ENCODE results near the gene TTC17. TPM values are rescaled to one million over a fixed set of nuclear protein-coding genes. Genes with fewer than 3 reads are reported as not detected.
"Not testable (repeated sequence)": the region's sequence is repeated elsewhere in the genome, so short reads cannot be mapped to it uniquely, and the experiment has no call there.

TTC17 gene
- polyA plus RNA-seq, 1 donor (not counting 4 experiments of a cell fraction or from before 2014, with no cell fraction given): 53.4 TPM

DNA sequence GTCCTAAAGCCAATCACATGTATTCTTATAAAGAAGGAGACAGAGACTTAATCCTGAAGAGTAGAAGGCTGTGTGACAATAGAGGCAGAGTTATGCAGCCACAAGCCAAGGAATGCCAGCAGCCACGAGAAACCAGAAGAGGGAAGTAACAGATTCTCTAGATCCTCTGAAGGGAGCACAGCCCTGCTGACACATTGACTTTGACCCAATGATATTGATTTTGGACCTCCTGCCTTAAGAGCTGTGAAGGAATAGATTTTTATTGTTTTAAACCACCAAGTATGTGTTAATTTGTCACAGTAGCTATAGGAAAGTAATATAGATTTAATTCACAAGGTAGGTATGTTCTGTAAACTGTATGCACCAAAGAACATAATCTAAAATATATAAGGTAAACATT is 103.6 kb downstream of the TTC17 start:
- no peak overlapping the region for H3K9ac ChIP-seq (ENCODE audit: control insufficient read depth, extremely low read depth, insufficient read depth, low read length)
- H3K36me3 ChIP-seq (ENCODE audit: control insufficient read depth in 2 of 2, extremely low read depth in 1 of 2, insufficient read depth in 2 of 2, low read length in 2 of 2): peaks cover 6 to 17% of the 10 kb centered on the region in 2 experiments

DNA sequence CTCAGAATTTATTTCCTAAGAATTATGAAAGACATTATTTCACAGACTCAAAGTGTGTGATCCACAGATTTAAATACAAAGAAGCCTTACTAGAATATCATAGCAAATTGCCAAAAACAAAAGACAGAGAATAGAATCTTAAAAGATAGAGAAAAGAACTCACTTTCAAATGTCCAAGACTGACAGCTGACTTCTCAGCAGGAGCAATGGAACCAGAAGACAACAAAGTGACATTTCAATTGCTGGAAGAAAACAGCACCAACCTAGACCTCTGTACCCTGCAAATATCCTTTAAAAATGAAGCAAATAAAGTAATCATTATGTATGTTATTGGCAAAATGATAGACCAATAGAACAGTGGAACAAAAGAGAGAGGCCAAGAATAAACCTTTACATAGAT is 109.2 kb downstream of the TTC17 start:
- TF ChIP-seq EZH2 (IDR thresholded peaks at IDR 0.05; ENCODE audit: low read length) (no peak), CTCF (optimal IDR thresholded peaks at IDR 0.05 in 1 of 3, IDR thresholded peaks at IDR 0.05 in 1 of 3, conservative IDR thresholded peaks at IDR 0.05 in 1 of 3; ENCODE audit: extremely low read depth in 1 of 3, insufficient read depth in 2 of 3, low read length in 3 of 3) (no peak)
- FAIRE-seq (no peak), DNase-seq (ENCODE audit: low read depth, low spot score) (no peak)
- no peaks in the 10 kb centered on the region for H3K4me1 ChIP-seq (ENCODE audit: control insufficient read depth, extremely low read depth, insufficient read depth, low read length)
- H3K27ac ChIP-seq (ENCODE audit: control insufficient read depth, insufficient read depth, low read length): no peak overlapping the region
- no peak overlapping the region for H3K9ac ChIP-seq (ENCODE audit: control insufficient read depth, extremely low read depth, insufficient read depth, low read length)
- H3K4me3 ChIP-seq (ENCODE audit: control insufficient read depth in 2 of 3, extremely low read depth in 1 of 3, insufficient read depth in 2 of 3, low read depth in 1 of 3, low read length in 3 of 3): no peak overlapping the region
- no peaks in the 10 kb centered on the region for H4K20me1 ChIP-seq (ENCODE audit: control insufficient read depth, extremely low read depth, insufficient read depth, low read length)
- no peak overlapping the region for H2AFZ ChIP-seq (ENCODE audit: control insufficient read depth, low read length)
- no peaks in the 10 kb centered on the region for H3K79me2 ChIP-seq (ENCODE audit: control insufficient read depth, insufficient read depth, low read length)
- H3K9me1 ChIP-seq (ENCODE audit: control insufficient read depth, extremely low read depth, insufficient read depth, low read length): no peaks in the 10 kb centered on the region
- no peaks in the 10 kb centered on the region for H3K27me3 ChIP-seq (ENCODE audit: control insufficient read depth, extremely low read depth, insufficient read depth, low read length)
- peaks cover 0 to 10% of the 10 kb centered on the region in 2 experiments for H3K36me3 ChIP-seq (ENCODE audit: control insufficient read depth in 2 of 2, extremely low read depth in 1 of 2, insufficient read depth in 2 of 2, low read length in 2 of 2)
- dilution Hi-C loops (cut with MboI; ENCODE audit: extremely low pct_ligation_motif_present, low sequenced_read_pairs): no loop called here
- no peaks in the 10 kb centered on the region for H3K9me3 ChIP-seq (ENCODE audit: control insufficient read depth, low read depth, low read length)
- no peak overlapping the region for H3K4me2 ChIP-seq (ENCODE audit: control insufficient read depth, extremely low read depth, insufficient read depth, low read depth, low read length)

More for the DNA sequence above, 103.6 kb downstream of the TTC17 start:
- Histone ChIP-seq H3K27ac (ENCODE audit: control insufficient read depth, insufficient read depth, low read length) (no peak overlapping the region), H3K79me2 (ENCODE audit: control insufficient read depth, insufficient read depth, low read length) (no peaks in the 10 kb centered on the region), H3K9me1 (ENCODE audit: control insufficient read depth, extremely low read depth, insufficient read depth, low read length) (no peaks in the 10 kb centered on the region), H3K4me3 (ENCODE audit: control insufficient read depth in 2 of 3, extremely low read depth in 1 of 3, insufficient read depth in 2 of 3, low read depth in 1 of 3, low read length in 3 of 3) (no peak overlapping the region), H3K4me2 (ENCODE audit: control insufficient read depth, extremely low read depth, insufficient read depth, low read depth, low read length) (no peak overlapping the region), H4K20me1 (ENCODE audit: control insufficient read depth, extremely low read depth, insufficient read depth, low read length) (no peaks in the 10 kb centered on the region), H3K9me3 (ENCODE audit: control insufficient read depth, low read depth, low read length) (no peaks in the 10 kb centered on the region), H2AFZ (ENCODE audit: control insufficient read depth, low read length) (no peak overlapping the region), H3K27me3 (ENCODE audit: control insufficient read depth, extremely low read depth, insufficient read depth, low read length) (no peaks in the 10 kb centered on the region), H3K4me1 (ENCODE audit: control insufficient read depth, extremely low read depth, insufficient read depth, low read length) (no peaks in the 10 kb centered on the region)
- dilution Hi-C loops (cut with MboI; ENCODE audit: extremely low pct_ligation_motif_present, low sequenced_read_pairs): no loop called here
- TF ChIP-seq CTCF (optimal IDR thresholded peaks at IDR 0.05 in 1 of 3, IDR thresholded peaks at IDR 0.05 in 1 of 3, conservative IDR thresholded peaks at IDR 0.05 in 1 of 3; ENCODE audit: extremely low read depth in 1 of 3, insufficient read depth in 2 of 3, low read length in 3 of 3) (no peak), EZH2 (IDR thresholded peaks at IDR 0.05; ENCODE audit: low read length) (no peak)
- DNase-seq (ENCODE audit: low read depth, low spot score): no peak
- FAIRE-seq: no peak

- H3K36me3 ChIP-seq (ENCODE audit: control insufficient read depth in 2 of 2, extremely low read depth in 1 of 2, insufficient read depth in 2 of 2, low read length in 2 of 2); H3K4me1 ChIP-seq (ENCODE audit: control insufficient read depth, extremely low read depth, insufficient read depth, low read length); H3K9ac ChIP-seq (ENCODE audit: control insufficient read depth, extremely low read depth, insufficient read depth, low read length); FAIRE-seq; H4K20me1 ChIP-seq (ENCODE audit: control insufficient read depth, extremely low read depth, insufficient read depth, low read length); DNase-seq (ENCODE audit: low read depth, low spot score); H3K27me3 ChIP-seq (ENCODE audit: control insufficient read depth, extremely low read depth, insufficient read depth, low read length); H3K4me3 ChIP-seq (ENCODE audit: control insufficient read depth in 2 of 3, extremely low read depth in 1 of 3, insufficient read depth in 2 of 3, low read depth in 1 of 3, low read length in 3 of 3); H3K79me2 ChIP-seq (ENCODE audit: control insufficient read depth, insufficient read depth, low read length); H2AFZ ChIP-seq (ENCODE audit: control insufficient read depth, low read length); H3K9me3 ChIP-seq (ENCODE audit: control insufficient read depth, low read depth, low read length); H3K4me2 ChIP-seq (ENCODE audit: control insufficient read depth, extremely low read depth, insufficient read depth, low read depth, low read length); H3K27ac ChIP-seq (ENCODE audit: control insufficient read depth, insufficient read depth, low read length); H3K9me1 ChIP-seq (ENCODE audit: control insufficient read depth, extremely low read depth, insufficient read depth, low read length); dilution Hi-C loops (cut with MboI; ENCODE audit: extremely low pct_ligation_motif_present, low sequenced_read_pairs): not testable (repeated sequence)
Measured at GRCh38 chr11:43477491-43477890, 118.8 kb downstream of the TTC17 start.
